Activated T-cell treated with anti-CD3 and anti-CD28 coated beads for 48 hours (primary cell): Measurements from ENCODE around the gene ZNF839.
"Not testable (repeated sequence)": the region's sequence is repeated elsewhere in the genome, so short reads cannot be mapped to it uniquely, and the experiment has no call there.

ENCODE experiments used
- DNase-seq: peaks from one replicate; pipeline ENCODE4 v3.0.0-alpha.2; 2020; ENCODE audit warnings: low read depth

ZNF839 gene

GRCh38 chr14:102319351-102320032 lies at the start of gene ZNF839:
ZNF839 (plus strand) TSS chr14:102319746; CDS start chr14:102319766, 20 bp downstream.
- peak; percentile 95 for DNase-seq

- no peak for DNase-seq
Measured at GRCh38 chr14:102272392-102272791, 47.2 kb upstream of the ZNF839 start.

- DNase-seq, result no peak
Measured at GRCh38 chr14:102275866-102276265, 43.7 kb upstream of the ZNF839 start.

GRCh38 chr14:102277874-102278630 lies 41.5 kb upstream of the ZNF839 start:
- DNase-seq, result no peak

- DNase-seq, result no peak
Measured at GRCh38 chr14:102278631-102278935, 41.0 kb upstream of the ZNF839 start.

GRCh38 chr14:102279282-102279681 lies 40.3 kb upstream of the ZNF839 start:
- no peak for DNase-seq

GRCh38 chr14:102279688-102280348 lies 39.7 kb upstream of the ZNF839 start:
- DNase-seq, result no peak

- no peak for DNase-seq
Measured at GRCh38 chr14:102280376-102280962, 39.1 kb upstream of the ZNF839 start.

- no peak for DNase-seq
Measured at GRCh38 chr14:102282751-102283465, 36.6 kb upstream of the ZNF839 start.

- DNase-seq, result no peak
Measured at GRCh38 chr14:102283631-102284129, 35.9 kb upstream of the ZNF839 start.

- DNase-seq, result no peak
Measured at GRCh38 chr14:102285106-102285505, 34.4 kb upstream of the ZNF839 start.

GRCh38 chr14:102288139-102288538 lies 31.4 kb upstream of the ZNF839 start:
- DNase-seq, result no peak

GRCh38 chr14:102292441-102292840 lies 27.1 kb upstream of the ZNF839 start:
- DNase-seq, result no peak

- no peak for DNase-seq
Measured at GRCh38 chr14:102293781-102294180, 25.8 kb upstream of the ZNF839 start.

GRCh38 chr14:102295270-102295669 lies 24.3 kb upstream of the ZNF839 start:
- no peak for DNase-seq

GRCh38 chr14:102297436-102298170 lies 21.9 kb upstream of the ZNF839 start:
- DNase-seq, result no peak

- not testable (repeated sequence) for DNase-seq
Measured at GRCh38 chr14:102298303-102299070, 21.1 kb upstream of the ZNF839 start.

GRCh38 chr14:102303664-102304063 lies 15.9 kb upstream of the ZNF839 start:
- DNase-seq, result no peak

GRCh38 chr14:102304611-102305506 lies 14.7 kb upstream of the ZNF839 start, which contains the start of gene MOK:
MOK (minus strand) TSS chr14:102305164; CDS start chr14:102304968, 196 bp downstream.
- peak; percentile 98 for DNase-seq
